ENCODE results near the gene RNF220. TPM values are rescaled to one million over a fixed set of nuclear protein-coding genes. Genes with fewer than 3 reads are reported as not detected.

RNF220 gene
- total RNA-seq, 1 donor from 2014 or later: 58.4 TPM

- Mint-ChIP-seq H3K9me3 (ENCODE audit: low read depth) (no peaks in the 10 kb centered on the region), H3K4me3 (ENCODE audit: unreplicated experiment) (no peak overlapping the region), H3K4me1 (ENCODE audit: low read depth) (peaks cover 18% of the 10 kb centered on the region), H3K36me3 (ENCODE audit: low read depth) (peaks cover 7% of the 10 kb centered on the region), H3K27ac (ENCODE audit: unreplicated experiment) (no peak overlapping the region), H3K27me3 (ENCODE audit: low read depth) (peaks cover 24% of the 10 kb centered on the region)
- no peak for TF ChIP-seq CTCF (IDR thresholded peaks at IDR 0.05)
- DNase-seq (ENCODE audit: low spot score): no peak
These were observed 7.5 kb downstream of the RNF220 start for GRCh38 chr1:44412601-44413000.

- H3K4me1 Mint-ChIP-seq (ENCODE audit: low read depth): peaks cover 14% of the 10 kb centered on the region
- TF ChIP-seq CTCF (IDR thresholded peaks at IDR 0.05): no peak
- peaks cover 6% of the 10 kb centered on the region for H3K36me3 Mint-ChIP-seq (ENCODE audit: low read depth)
- no peak for DNase-seq (ENCODE audit: low spot score)
- no peak overlapping the region for H3K4me3 Mint-ChIP-seq (ENCODE audit: unreplicated experiment)
- H3K27ac Mint-ChIP-seq (ENCODE audit: unreplicated experiment): no peak overlapping the region
- H3K9me3 Mint-ChIP-seq (ENCODE audit: low read depth): no peaks in the 10 kb centered on the region
- peaks cover 23% of the 10 kb centered on the region for H3K27me3 Mint-ChIP-seq (ENCODE audit: low read depth)
These were observed 8.7 kb downstream of the RNF220 start for GRCh38 chr1:44413740-44414139.

GRCh38 chr1:44415013-44415412 lies 10.0 kb downstream of the RNF220 start:
- H3K4me3 Mint-ChIP-seq (ENCODE audit: unreplicated experiment): no peak overlapping the region
- TF ChIP-seq CTCF (IDR thresholded peaks at IDR 0.05): no peak
- no peaks in the 10 kb centered on the region for H3K9me3 Mint-ChIP-seq (ENCODE audit: low read depth)
- H3K27ac Mint-ChIP-seq (ENCODE audit: unreplicated experiment): no peak overlapping the region
- no peak for DNase-seq (ENCODE audit: low spot score)
- peaks cover 26% of the 10 kb centered on the region for H3K27me3 Mint-ChIP-seq (ENCODE audit: low read depth)
- H3K36me3 Mint-ChIP-seq (ENCODE audit: low read depth): peaks cover 6% of the 10 kb centered on the region
- peaks cover 9% of the 10 kb centered on the region for H3K4me1 Mint-ChIP-seq (ENCODE audit: low read depth)

GRCh38 chr1:44416408-44416807 lies 11.4 kb downstream of the RNF220 start:
- TF ChIP-seq CTCF (IDR thresholded peaks at IDR 0.05): no peak
- Mint-ChIP-seq H3K9me3 (ENCODE audit: low read depth) (no peaks in the 10 kb centered on the region), H3K27me3 (ENCODE audit: low read depth) (peaks cover 35% of the 10 kb centered on the region), H3K4me3 (ENCODE audit: unreplicated experiment) (no peak overlapping the region), H3K27ac (ENCODE audit: unreplicated experiment) (no peak overlapping the region), H3K36me3 (ENCODE audit: low read depth) (peaks cover 6% of the 10 kb centered on the region), H3K4me1 (ENCODE audit: low read depth) (peaks cover 11% of the 10 kb centered on the region)
- no peak for DNase-seq (ENCODE audit: low spot score)

- no peaks in the 10 kb centered on the region for H3K9me3 Mint-ChIP-seq (ENCODE audit: low read depth)
- peaks cover 35% of the 10 kb centered on the region for H3K27me3 Mint-ChIP-seq (ENCODE audit: low read depth)
- H3K4me1 Mint-ChIP-seq (ENCODE audit: low read depth): peaks cover 20% of the 10 kb centered on the region
- H3K4me3 Mint-ChIP-seq (ENCODE audit: unreplicated experiment): peak overlapping the region; percentile 58
- no peak overlapping the region for H3K27ac Mint-ChIP-seq (ENCODE audit: unreplicated experiment)
- peaks cover 2% of the 10 kb centered on the region for H3K36me3 Mint-ChIP-seq (ENCODE audit: low read depth)
- no peak for TF ChIP-seq CTCF (IDR thresholded peaks at IDR 0.05)
- DNase-seq (ENCODE audit: low spot score): no peak
These were observed 12.4 kb downstream of the RNF220 start for GRCh38 chr1:44417351-44418021.

All from chondrocyte (in vitro differentiated cells).